ENCODE data around the gene C2CD2.

DNA sequence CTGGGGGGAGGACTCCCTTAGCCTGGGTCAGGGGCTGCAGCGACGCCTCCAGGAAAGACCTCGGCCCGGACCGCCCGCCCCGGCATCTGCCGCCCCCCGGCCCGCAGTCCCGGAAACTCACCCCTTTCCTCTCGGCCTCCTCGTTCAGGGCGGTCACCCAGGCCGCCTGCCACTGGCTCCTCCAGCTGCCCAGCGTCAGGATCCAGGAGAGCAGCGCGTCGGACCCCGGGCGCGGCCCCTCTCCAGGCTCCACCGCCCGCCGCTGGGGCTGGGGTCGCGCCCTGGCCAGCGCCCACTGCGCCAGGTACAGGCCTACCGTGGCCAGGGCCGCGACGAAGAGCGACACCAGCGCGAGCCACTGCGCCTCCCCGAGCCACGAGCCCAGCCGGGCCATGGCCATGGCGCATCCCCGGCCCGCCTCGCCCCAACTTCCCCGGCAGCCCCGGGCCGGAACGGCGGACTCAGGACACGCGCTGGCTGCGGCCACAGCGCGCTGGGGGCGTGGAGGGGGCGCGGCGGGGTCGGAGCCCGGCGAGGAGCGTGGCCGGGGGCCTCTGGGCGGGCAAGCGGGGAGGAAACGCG, 478 bp downstream of the C2CD2 start:
- TF ChIP-seq, protein P1, sequence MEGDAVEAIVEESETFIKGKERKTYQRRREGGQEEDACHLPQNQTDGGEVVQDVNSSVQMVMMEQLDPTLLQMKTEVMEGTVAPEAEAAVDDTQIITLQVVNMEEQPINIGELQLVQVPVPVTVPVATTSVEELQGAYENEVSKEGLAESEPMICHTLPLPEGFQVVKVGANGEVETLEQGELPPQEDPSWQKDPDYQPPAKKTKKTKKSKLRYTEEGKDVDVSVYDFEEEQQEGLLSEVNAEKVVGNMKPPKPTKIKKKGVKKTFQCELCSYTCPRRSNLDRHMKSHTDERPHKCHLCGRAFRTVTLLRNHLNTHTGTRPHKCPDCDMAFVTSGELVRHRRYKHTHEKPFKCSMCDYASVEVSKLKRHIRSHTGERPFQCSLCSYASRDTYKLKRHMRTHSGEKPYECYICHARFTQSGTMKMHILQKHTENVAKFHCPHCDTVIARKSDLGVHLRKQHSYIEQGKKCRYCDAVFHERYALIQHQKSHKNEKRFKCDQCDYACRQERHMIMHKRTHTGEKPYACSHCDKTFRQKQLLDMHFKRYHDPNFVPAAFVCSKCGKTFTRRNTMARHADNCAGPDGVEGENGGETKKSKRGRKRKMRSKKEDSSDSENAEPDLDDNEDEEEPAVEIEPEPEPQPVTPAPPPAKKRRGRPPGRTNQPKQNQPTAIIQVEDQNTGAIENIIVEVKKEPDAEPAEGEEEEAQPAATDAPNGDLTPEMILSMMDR (IDR thresholded peaks at IDR 0.05) = no peak
- no peak for TF ChIP-seq POLR2A (IDR thresholded peaks at IDR 0.05)

Data from Peyer's patch (tissue), 4 donors.